ENCODE data around the gene NPAT.
"Not testable (repeated sequence)": the region's sequence is repeated elsewhere in the genome, so short reads cannot be mapped to it uniquely, and the experiment has no call there.

The NPAT gene

GRCh38 chr11:108218912-108219783 is 3.3 kb downstream of the NPAT start:
- no peak for DNase-seq

DNA sequence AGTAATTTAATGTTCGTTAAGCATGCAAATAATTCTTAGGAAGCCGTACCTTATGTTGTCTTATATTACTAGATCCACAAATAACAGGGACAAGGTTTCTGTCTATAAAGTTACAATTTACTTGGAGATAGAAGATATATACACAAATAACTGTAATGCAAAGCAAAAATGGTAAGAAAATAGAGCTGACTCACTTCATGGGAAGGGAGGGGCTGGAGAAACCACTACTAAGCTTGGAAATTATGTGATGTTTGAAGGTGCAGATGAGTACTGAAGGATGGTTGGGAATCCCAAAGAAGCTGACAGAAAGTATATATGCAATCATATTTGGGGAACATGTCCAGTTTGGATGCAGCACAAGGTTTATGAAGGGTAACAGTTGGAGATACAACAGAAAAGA is 4.0 kb downstream of the NPAT start:
- DNase-seq: no peak

DNA sequence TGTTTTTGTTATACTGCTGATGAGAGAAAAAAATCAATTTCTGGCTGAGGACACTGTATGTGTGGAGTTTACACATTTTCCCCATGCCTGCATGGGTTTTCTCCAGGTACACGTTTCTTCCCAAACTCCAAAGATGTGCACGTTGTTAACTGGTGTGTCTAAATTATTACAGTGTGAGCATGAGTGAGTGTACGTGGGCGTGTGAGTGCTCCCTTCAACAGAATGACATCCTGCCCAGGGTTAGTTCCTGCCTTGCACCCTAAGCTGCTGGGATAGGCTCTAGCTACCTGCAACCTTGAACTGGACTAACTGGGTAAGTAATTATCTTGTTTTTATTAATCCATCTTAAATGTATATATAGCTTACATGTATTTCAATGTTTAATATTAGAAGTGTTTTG is 5.5 kb downstream of the NPAT start:
- DNase-seq: no peak

DNA sequence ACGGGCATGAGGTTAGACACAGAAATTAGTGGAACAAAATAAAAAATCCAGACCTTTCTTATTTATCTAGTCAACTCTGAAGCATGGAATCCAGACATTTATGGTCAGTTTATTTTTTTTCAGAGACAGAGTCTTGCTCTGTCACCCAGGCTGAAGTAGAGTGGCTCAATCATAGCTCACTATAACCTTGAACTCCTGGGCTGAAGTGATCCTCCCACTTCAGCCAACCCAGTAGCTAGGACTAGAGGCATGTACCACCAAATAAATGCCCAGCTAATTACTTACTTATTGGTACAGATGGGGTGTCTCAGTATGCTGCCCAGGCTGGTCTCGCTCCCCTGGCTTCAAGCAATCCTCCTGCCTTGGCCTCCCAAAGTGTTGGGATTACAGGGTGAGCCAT is 8.7 kb downstream of the NPAT start:
- DNase-seq: no peak

DNA sequence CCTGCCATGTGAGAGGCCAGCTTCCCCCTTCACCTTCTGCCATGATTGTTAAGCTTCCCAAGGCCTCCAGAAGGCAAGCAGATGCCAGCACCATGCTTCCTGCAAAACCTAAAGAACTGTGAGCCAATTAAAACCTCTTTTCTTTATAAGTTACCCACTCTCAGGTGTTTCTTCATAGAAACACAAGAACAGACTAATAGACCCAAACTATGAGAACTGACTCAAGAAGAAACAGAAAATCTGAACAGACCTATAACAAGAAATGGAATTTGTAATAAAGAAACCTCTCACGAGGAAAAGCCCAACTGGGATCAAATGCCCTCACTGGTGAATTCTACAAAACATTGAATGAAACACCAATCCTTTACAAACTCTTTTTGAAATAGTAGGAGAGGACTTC is 12.0 kb downstream of the NPAT start:
- no peak for DNase-seq

DNA sequence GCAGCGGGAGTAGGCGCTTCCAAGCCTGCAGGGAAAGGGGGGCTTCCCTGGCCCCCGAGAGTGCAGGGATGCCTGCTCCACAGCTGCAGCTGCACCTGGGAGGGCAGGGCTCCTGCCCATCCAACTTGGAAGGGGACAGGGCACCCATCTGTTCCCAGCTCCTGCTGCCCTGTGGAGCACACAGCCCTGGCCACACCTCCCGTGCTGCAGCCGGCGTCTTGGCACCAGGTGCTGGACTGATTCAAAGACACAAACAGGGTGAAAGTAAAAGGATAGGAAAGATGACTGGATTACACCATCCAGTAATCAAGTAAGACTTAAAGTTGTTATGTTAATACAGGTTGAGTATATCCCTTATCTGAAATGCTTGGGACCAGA is 14.8 kb downstream of the NPAT start:
- DNase-seq: no peak

DNA sequence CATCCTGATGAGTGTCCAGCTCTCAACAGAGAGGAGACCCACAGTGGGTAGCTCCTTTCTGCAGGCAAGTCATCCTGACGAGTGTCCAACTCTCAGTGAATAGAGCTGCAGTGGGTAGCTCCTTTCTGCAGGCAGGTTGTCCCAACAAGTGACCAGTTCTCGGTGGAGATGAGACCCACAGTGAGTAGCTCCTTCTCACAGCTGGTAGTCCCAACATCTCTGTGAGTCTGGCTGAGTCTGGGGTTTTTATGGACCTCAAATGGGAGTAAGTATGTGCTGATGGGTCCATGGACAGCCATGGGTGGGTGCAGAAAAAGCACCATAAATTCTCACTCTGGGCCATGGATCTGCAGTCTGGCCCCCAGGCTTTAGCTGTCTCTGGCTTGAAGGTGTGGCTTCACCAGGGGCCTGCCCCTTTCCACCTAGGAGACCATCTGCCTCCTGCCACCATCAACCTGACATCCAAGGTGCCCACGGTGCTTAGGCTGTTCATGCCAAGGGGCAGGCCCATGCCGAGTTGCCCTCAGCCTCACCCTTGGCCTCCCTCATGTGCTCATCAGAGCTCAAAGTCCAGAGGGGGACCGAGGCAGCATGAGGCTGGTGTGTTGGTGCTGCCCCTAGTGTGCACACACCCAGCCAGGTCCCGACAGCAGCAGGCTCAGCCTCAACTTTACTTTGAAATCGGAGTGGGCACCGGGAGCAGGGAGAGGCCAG is 15.3 kb downstream of the NPAT start:
- DNase-seq: no peak

- DNase-seq: no peak
These were observed 16.3 kb downstream of the NPAT start for GRCh38 chr11:108206171-108206570.

DNA sequence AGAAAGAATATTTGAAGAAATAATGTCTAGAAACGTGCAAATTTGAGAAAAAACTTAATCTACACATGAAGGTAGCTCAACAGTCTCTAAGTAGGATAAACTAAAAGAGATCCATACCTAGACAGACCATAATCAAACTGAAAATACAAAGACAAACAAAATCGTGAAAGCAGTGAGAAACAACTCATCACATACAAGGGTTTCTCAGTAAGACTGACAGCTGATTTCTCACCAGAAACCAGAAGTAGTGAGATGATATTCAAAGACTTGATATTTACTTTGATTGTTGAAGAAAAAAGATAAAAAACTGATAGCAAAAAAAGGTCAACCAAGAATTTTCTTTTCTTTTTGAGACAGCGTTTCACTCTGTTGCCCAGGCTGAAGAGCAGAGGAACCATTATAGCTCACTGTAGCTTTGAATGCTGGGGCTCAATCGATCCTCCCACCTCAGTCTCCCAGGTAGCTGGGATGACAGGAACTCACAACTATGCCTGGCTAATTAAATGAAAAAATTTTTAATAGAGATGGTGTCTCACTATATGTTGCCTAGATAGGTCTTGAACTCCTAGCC is 17.4 kb downstream of the NPAT start:
- DNase-seq: no peak

DNA sequence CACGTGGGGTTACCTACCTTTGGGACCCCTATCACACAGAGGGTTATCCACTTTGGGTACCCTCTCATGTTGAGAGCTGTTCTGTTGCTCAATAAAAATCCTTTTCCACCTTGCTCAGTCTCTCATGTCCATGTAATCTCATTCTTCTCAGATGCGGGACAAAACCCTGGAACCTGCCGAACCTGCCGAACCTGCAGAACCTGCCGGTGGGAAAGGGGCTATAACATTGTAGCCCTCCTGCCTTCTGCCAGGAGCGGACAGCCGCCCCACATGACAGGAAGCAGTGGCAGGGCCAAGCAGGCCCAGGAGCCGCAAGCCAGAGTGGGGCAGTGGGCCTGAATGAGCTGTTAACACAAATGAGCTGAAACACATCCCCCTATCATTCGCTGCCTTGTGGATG is 18.1 kb downstream of the NPAT start:
- no peak for DNase-seq

GRCh38 chr11:108203075-108203474 is 19.4 kb downstream of the NPAT start:
- no peak for DNase-seq

DNA sequence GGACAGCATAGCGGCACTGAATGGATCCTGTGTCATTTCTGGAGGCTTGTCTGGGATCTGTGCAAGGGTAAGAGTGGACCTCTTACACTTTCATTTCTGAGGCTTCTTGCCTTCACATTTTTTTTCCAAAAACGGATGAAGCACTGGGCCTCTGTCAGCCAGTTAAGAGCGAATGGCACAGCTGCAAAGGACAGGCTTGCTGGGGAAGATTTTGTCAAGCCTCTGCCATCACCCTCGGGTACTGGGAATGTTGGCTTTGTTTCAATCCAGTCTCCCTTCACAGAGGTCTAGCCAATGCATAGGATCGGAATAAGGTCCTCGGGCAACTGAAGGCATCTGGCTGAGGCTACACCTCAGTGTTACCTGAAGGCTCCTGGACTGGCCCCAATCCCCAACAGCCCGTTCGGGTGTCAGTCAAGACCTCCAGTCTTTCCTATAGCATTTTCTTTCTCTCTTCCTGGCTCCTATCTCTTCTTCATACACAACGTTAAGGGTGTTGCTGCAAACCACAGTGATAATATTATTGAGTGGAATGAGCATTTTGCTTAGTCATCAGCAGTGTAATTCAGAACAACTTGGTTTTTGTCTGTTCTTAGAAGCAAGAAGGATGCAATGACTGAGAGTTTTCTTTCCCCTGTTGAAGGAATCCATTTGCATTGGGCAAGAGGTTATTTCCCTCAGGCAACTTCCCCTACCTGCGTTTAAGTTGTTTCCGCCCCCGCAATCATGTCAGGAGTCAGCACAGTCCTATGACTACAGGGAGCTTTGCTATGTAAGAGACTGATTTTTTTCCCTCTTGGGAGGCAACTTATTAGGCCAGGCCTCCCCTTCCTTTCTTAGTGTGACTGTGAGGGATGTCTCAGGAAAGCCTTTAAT is 22.8 kb downstream of the NPAT start:
- DNase-seq: no peak

DNA sequence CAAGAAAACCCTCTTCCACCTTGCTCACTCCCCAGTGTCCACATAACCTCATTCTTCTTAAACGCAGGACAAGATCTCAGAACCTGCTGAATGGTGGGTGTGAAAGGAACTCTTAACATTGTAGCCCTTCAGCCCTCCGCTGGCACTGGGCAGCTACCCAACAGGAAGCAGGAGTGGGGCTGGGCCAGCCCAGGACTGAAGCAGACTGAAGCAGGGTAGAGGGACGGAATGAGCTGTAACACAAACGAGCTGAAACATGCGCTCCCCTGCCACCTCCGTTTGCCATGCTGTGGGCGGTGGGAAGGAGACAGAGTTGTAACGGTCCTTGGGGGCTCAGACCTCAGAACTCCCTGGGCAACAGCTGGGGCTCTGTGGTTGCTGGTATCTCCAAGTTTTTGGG is 23.6 kb downstream of the NPAT start:
- DNase-seq: no peak

DNA sequence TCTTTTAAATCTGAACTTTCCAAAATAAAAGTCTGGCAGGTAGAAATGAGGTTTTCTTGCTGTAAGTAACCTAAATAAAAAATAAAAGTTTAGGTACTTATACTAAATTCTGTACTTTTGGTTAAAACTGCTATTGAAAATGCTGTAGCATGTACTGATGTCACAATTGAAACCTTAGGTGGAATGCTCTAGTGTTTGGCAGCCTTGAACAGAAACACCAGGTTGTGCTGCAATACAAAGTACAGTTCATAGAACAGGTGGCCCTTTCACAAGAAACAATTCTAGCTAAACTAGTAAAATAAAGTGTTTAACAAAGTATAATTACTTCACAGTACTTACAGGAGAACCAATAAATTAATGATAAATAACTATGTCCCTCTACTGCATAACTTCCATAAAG is 25.1 kb downstream of the NPAT start:
- no peak for DNase-seq

- DNase-seq: no peak
These were observed 25.5 kb downstream of the NPAT start for GRCh38 chr11:108196901-108197300.

- no peak for DNase-seq
These were observed 28.7 kb downstream of the NPAT start for GRCh38 chr11:108193725-108194124.

- DNase-seq: no peak
These were observed 44.9 kb downstream of the NPAT start for GRCh38 chr11:108177570-108177969.

GRCh38 chr11:108170184-108170583 is 52.3 kb downstream of the NPAT start:
- DNase-seq: no peak

DNA sequence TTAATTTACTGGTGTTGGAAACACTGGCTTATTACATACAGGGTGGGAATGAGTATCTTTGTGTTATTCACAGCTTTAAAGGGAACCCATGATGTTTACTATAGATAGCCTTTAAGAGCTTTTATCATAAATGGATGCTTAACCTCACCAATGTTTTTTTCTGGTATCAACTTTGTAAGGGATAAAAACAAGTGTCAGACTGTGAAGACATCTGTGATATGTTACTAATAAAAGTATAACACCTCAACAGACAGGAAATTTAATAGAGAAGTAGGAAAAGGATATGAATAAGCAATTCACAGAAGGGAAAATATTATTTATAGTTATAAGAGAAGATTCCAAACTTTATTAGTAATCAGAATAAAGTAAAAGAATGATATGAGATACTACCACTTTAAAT is 54.8 kb downstream of the NPAT start:
- DNase-seq: no peak

- not testable (repeated sequence) for DNase-seq
These were observed 59.6 kb downstream of the NPAT start for GRCh38 chr11:108162878-108163277.

- peak; percentile 2 for DNase-seq
These were observed 61.4 kb downstream of the NPAT start for GRCh38 chr11:108160970-108161566.

- no peak for DNase-seq
These were observed 67.8 kb downstream of the NPAT start for GRCh38 chr11:108154591-108154990.

- DNase-seq: no peak
These were observed 73.9 kb downstream of the NPAT start for GRCh38 chr11:108148556-108148955.

Measured in central memory CD4-positive, alpha-beta T cell (primary cell).